ENCODE data around the gene CERKL.
A peak's percentile ranks its signal among the peaks of the same experiment; 100 is the strongest.
"Not testable (repeated sequence)": the region's sequence is repeated elsewhere in the genome, so short reads cannot be mapped to it uniquely, and the experiment has no call there.

CERKL gene, protein sequence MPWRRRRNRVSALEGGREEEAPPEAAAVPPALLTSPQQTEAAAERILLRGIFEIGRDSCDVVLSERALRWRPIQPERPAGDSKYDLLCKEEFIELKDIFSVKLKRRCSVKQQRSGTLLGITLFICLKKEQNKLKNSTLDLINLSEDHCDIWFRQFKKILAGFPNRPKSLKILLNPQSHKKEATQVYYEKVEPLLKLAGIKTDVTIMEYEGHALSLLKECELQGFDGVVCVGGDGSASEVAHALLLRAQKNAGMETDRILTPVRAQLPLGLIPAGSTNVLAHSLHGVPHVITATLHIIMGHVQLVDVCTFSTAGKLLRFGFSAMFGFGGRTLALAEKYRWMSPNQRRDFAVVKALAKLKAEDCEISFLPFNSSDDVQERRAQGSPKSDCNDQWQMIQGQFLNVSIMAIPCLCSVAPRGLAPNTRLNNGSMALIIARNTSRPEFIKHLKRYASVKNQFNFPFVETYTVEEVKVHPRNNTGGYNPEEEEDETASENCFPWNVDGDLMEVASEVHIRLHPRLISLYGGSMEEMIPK

DNA sequence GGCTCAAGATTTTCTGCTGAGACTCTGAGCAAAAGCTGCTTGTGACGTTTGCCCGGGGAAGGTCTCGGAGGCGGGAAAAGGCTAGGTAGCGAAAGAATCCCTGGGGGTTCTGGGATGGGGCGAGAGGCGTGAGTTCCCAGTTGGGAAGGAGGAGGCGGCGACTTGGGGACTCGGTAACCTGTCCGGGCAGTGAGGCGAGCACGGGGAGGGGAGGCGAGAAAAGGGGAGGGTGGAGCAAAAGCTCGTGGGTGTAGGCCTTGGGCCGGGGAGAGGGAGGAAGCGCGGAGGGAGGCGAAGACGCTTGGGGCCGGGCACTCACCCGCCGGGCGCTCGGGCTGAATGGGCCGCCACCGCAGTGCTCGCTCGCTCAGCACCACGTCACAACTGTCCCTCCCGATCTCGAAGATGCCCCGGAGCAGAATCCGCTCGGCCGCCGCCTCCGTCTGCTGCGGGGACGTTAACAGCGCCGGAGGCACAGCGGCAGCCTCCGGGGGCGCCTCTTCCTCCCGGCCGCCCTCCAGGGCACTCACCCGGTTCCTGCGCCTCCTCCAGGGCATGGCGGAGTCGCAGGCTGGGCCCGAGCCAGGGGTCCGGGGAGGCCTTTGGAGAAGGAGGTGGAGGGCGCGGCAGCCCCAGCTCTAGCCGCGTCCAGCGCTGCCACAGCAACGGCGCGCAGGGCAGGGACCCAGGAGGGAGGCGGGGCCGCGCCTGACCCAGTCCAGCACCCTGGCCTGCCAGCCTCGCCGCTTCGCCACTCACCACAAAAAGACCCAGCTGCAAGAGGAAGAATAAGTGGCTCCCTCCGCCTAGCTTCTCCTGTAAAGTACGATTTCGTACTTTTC lies at the start of gene CERKL:
Gene CERKL, minus strand, starts transcription at position 656 of the 842 bp plus-strand sequence. Its CDS starts 99 bp downstream, at position 557.
- Histone ChIP-seq H3K4me1 (ENCODE audit: control insufficient read depth, insufficient read depth, low read length) (no peaks in the 10 kb centered on the region), H3K36me3 (ENCODE audit: control insufficient read depth, insufficient read depth, low read length) (no peaks in the 10 kb centered on the region), H3K4me3 (ENCODE audit: low read length) (no peak within 1 kb of the TSS), H3K9me3 (ENCODE audit: control insufficient read depth, low read length) (no peaks in the 10 kb centered on the region), H3K9ac (ENCODE audit: low read length) (peak within 1 kb of the TSS; percentile 31), H3K27me3 (ENCODE audit: control insufficient read depth, insufficient read depth, low read length) (peaks cover 16% of the 10 kb centered on the region)

DNA sequence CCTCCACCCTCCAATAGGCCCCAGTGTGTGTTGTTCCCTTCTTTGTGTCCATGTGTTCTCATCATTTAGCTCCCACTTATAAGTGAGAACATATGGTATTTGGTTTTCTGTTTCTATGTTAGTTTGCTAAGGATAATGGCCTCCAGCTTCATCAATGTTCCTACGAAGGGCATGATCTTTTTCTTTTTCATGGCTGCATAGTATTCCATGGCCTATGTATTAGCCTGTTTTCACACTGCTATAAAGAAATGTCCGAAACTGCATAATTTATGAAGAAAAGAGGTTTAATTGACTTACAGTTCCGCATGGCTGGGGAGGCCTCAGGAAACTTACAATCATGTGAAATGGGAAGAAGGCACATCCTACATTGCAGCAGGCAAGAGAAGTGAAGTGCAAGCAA lies 45.6 kb upstream of the CERKL start:
- H3K4me3 ChIP-seq (ENCODE audit: low read length); H3K36me3 ChIP-seq (ENCODE audit: control insufficient read depth, insufficient read depth, low read length); H3K9ac ChIP-seq (ENCODE audit: low read length); H3K4me1 ChIP-seq (ENCODE audit: control insufficient read depth, insufficient read depth, low read length); H3K9me3 ChIP-seq (ENCODE audit: control insufficient read depth, low read length); H3K27me3 ChIP-seq (ENCODE audit: control insufficient read depth, insufficient read depth, low read length): not testable (repeated sequence)

DNA sequence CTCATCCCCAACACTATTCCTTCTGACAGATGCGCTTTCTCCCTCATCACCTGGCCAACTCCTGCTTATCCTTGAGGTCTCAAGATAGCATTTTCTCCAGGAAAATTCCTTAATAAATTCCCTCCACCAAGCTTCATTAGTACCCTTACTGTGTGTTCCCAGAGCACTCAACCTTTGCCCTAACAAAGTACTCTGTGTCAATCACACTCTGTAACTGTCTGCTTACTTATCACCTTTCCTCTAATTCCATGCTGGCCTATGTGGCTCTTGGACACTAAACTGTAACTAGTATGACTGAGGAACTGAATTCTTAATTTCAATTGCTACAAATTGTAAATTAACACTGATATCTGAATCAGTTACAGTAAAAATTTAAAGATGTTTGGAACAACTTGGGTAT lies 41.3 kb upstream of the CERKL start:
- no peaks in the 10 kb centered on the region for H3K4me1 ChIP-seq (ENCODE audit: control insufficient read depth, insufficient read depth, low read length)
- H3K9me3 ChIP-seq (ENCODE audit: control insufficient read depth, low read length), result no peaks in the 10 kb centered on the region
- H3K4me3 ChIP-seq (ENCODE audit: low read length), result no peak overlapping the region
- H3K9ac ChIP-seq (ENCODE audit: low read length), result no peak overlapping the region
- no peaks in the 10 kb centered on the region for H3K36me3 ChIP-seq (ENCODE audit: control insufficient read depth, insufficient read depth, low read length)
- no peaks in the 10 kb centered on the region for H3K27me3 ChIP-seq (ENCODE audit: control insufficient read depth, insufficient read depth, low read length)

DNA sequence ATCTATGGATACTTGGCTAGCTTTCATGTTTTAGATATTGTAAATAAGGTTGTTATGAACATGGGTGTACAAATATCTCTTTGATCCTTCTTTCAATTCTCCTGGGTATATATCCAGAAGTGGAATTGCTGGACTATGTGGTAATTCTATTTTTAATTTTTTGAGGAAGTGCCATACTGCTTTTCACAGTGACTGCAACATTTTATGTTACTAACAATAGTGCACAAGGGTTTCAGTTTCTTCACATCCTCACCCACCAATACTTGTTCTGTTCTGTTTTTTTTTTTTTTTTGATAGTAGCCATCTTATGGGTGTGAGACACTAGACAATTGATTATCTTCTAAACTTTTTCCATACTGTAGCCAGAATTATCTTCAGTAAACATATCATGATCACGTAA lies 40.7 kb upstream of the CERKL start:
- Histone ChIP-seq H3K36me3 (ENCODE audit: control insufficient read depth, insufficient read depth, low read length) (no peaks in the 10 kb centered on the region), H3K9ac (ENCODE audit: low read length) (no peak overlapping the region), H3K4me1 (ENCODE audit: control insufficient read depth, insufficient read depth, low read length) (no peaks in the 10 kb centered on the region), H3K4me3 (ENCODE audit: low read length) (no peak overlapping the region), H3K9me3 (ENCODE audit: control insufficient read depth, low read length) (no peaks in the 10 kb centered on the region), H3K27me3 (ENCODE audit: control insufficient read depth, insufficient read depth, low read length) (no peaks in the 10 kb centered on the region)

DNA sequence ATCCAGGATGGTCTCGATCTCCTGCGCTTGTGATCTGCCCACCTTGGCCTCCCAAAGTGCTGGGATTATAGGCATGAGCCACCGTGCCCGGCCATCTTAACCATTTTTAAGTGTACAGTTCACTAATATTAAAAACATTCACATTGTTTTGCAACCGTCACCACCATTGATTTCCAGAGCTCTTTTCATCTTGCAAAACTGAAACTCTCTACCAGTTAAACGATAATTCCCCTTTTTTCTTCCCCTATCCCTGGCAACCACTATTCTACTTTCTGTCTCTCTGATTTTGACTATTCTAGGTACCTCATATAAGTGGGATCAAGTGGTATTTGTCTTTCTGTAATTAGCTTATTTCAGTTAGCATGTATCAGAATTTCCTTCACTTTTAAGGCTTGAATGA lies 40.2 kb upstream of the CERKL start:
- Histone ChIP-seq H3K4me3 (ENCODE audit: low read length) (no peak overlapping the region), H3K9me3 (ENCODE audit: control insufficient read depth, low read length) (no peaks in the 10 kb centered on the region), H3K36me3 (ENCODE audit: control insufficient read depth, insufficient read depth, low read length) (no peaks in the 10 kb centered on the region), H3K27me3 (ENCODE audit: control insufficient read depth, insufficient read depth, low read length) (no peaks in the 10 kb centered on the region), H3K4me1 (ENCODE audit: control insufficient read depth, insufficient read depth, low read length) (no peaks in the 10 kb centered on the region), H3K9ac (ENCODE audit: low read length) (no peak overlapping the region)

DNA sequence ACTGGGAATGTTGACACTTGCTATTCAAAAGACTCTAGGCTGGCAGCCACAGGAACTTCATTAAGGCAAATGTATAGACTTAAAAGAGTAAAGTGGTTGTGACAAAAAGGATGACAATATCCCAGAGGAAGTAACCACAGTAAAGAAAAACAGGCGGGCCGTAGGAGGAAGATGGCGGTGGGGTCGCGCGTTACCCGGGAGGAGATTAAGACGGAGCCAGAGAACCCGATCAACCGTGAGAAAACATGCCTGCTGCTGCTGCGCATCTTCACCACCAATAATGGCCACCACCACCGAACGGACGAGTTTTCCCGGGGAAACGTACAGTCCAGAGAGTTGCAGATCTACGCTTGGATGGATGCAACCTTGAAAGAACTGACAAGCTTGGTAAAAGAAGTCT lies 37.4 kb upstream of the CERKL start:
- Histone ChIP-seq H3K27me3 (ENCODE audit: control insufficient read depth, insufficient read depth, low read length) (no peaks in the 10 kb centered on the region), H3K9me3 (ENCODE audit: control insufficient read depth, low read length) (no peaks in the 10 kb centered on the region), H3K4me3 (ENCODE audit: low read length) (no peak overlapping the region), H3K9ac (ENCODE audit: low read length) (no peak overlapping the region), H3K4me1 (ENCODE audit: control insufficient read depth, insufficient read depth, low read length) (no peaks in the 10 kb centered on the region), H3K36me3 (ENCODE audit: control insufficient read depth, insufficient read depth, low read length) (no peaks in the 10 kb centered on the region)

DNA sequence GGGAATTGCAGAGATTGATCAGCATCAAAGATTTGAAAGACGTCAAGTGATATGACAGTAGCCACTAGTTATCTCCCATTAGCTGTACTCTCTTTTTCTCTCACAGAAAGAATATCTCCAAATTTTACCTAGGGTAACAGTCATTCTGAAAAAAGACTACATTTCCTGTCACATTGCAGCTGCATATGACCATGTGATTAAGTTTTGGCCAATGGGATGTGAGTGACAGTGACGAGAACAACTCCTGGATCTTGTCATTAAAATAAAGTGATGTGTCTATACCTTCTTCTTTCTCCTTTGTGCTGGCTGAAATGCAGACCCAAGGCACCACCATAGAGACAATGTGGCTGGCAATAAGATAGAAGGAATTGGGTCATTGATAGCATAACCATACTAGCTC lies 34.0 kb upstream of the CERKL start:
- no peaks in the 10 kb centered on the region for H3K27me3 ChIP-seq (ENCODE audit: control insufficient read depth, insufficient read depth, low read length)
- H3K9me3 ChIP-seq (ENCODE audit: control insufficient read depth, low read length), result no peaks in the 10 kb centered on the region
- H3K4me1 ChIP-seq (ENCODE audit: control insufficient read depth, insufficient read depth, low read length), result no peaks in the 10 kb centered on the region
- no peak overlapping the region for H3K4me3 ChIP-seq (ENCODE audit: low read length)
- H3K36me3 ChIP-seq (ENCODE audit: control insufficient read depth, insufficient read depth, low read length), result no peaks in the 10 kb centered on the region
- H3K9ac ChIP-seq (ENCODE audit: low read length), result no peak overlapping the region

DNA sequence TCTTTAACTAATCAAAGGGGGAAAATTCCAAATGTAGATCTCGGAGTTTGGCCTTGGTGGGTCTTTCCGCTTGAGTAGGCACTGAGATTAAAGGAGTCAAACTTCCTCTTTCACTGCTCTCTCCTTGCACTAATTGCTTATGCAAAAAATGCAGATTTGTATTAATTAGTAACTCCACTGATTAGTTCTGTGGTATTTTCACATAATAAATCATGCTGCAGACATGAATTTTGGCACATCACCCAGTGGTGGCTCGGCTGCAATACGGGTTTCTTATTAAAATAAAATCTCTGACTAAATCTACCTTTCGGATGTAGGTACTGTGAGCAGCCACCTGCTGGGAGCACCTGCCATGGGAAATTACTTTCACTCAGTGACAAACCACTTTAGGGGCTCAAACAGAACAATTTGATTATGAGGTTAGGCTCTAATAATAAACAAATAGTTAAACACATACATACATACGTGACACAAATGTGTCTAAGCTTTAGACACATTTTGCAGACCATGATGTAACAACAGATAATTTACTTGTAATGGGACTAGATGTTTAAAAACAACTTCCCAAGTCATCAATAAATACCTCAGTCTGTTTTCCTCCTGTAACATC lies 29.8 kb upstream of the CERKL start:
- Histone ChIP-seq H3K4me1 (ENCODE audit: control insufficient read depth, insufficient read depth, low read length) (peaks cover 2% of the 10 kb centered on the region), H3K4me3 (ENCODE audit: low read length) (no peak overlapping the region), H3K36me3 (ENCODE audit: control insufficient read depth, insufficient read depth, low read length) (no peaks in the 10 kb centered on the region), H3K9ac (ENCODE audit: low read length) (no peak overlapping the region), H3K9me3 (ENCODE audit: control insufficient read depth, low read length) (no peaks in the 10 kb centered on the region), H3K27me3 (ENCODE audit: control insufficient read depth, insufficient read depth, low read length) (peaks cover 40% of the 10 kb centered on the region)

DNA sequence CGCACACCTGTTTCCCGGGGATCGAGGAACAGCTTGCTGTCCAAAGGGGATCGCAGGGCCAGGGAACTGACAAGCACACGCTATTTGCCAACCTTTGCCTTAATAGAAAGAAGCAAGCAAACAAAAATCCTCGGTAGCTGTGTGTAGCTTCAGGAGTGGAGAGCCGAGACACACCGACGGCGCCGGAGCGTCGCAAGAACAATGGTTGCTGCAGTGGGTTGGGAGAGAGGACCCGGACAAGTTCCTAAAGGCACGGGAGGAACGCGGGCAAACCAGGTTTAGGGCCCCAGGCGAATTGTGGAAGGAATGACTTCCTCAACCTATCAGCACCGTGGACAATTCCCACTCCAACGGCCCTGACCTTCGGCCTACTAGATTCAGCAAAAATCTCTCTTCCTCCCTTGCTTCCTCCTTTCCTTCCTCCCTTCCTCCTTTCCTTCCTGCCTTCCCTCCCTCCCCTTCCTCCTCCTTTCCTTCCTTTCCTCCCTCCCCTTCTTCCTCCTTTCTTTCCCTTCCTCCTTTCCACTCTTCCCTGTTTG lies 28.3 kb upstream of the CERKL start:
- no peak overlapping the region for H3K9ac ChIP-seq (ENCODE audit: low read length)
- H3K36me3 ChIP-seq (ENCODE audit: control insufficient read depth, insufficient read depth, low read length), result no peaks in the 10 kb centered on the region
- H3K27me3 ChIP-seq (ENCODE audit: control insufficient read depth, insufficient read depth, low read length), result peaks cover 55% of the 10 kb centered on the region
- H3K4me1 ChIP-seq (ENCODE audit: control insufficient read depth, insufficient read depth, low read length), result peaks cover 4% of the 10 kb centered on the region
- no peak overlapping the region for H3K4me3 ChIP-seq (ENCODE audit: low read length)
- H3K9me3 ChIP-seq (ENCODE audit: control insufficient read depth, low read length), result no peaks in the 10 kb centered on the region

DNA sequence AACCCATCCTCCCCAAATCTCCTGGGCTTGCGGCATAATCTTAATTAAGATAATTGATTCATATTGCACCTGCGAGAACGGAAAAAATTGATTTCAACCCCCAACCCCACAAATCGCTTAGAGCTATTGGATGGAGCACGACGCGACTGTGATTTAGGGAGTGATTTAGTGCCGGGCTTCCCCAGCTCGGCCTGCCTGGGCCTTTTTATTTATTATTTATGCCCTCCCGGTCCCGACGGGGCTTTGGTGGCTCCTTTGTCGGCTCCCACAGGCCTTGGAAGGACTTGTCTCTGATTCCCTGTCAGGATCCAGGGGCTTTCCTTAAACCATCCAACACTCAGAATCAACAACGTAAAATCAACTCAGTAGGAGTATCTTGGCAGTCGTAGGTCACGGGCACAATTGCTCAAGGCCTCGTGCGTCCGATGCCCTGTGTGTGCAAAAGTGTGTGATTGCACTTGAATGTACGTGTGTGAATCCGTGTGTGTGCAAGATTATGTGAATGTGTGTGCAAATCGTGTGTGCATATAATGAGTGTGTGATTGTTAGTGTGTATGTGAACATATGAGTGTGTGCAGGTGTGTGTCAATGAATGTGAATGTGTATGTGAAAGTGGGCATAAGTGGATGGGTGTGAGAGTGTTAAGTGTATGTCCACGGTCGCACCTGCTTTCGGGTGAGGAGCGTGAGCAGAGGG lies 27.7 kb upstream of the CERKL start:
- no peak overlapping the region for H3K4me3 ChIP-seq (ENCODE audit: low read length)
- H3K36me3 ChIP-seq (ENCODE audit: control insufficient read depth, insufficient read depth, low read length), result no peaks in the 10 kb centered on the region
- peaks cover 61% of the 10 kb centered on the region for H3K27me3 ChIP-seq (ENCODE audit: control insufficient read depth, insufficient read depth, low read length)
- H3K4me1 ChIP-seq (ENCODE audit: control insufficient read depth, insufficient read depth, low read length), result peaks cover 4% of the 10 kb centered on the region
- H3K9ac ChIP-seq (ENCODE audit: low read length), result no peak overlapping the region
- H3K9me3 ChIP-seq (ENCODE audit: control insufficient read depth, low read length), result no peaks in the 10 kb centered on the region
